ENCODE measurements around the gene CTDSPL2. TPM values are rescaled to one million over a fixed set of nuclear protein-coding genes. Genes with fewer than 3 reads are reported as not detected.

The CTDSPL2 gene
- total RNA-seq, 4 donors from 2014 or later: 47.4 to 72.4 (median 54.3) TPM

DNA sequence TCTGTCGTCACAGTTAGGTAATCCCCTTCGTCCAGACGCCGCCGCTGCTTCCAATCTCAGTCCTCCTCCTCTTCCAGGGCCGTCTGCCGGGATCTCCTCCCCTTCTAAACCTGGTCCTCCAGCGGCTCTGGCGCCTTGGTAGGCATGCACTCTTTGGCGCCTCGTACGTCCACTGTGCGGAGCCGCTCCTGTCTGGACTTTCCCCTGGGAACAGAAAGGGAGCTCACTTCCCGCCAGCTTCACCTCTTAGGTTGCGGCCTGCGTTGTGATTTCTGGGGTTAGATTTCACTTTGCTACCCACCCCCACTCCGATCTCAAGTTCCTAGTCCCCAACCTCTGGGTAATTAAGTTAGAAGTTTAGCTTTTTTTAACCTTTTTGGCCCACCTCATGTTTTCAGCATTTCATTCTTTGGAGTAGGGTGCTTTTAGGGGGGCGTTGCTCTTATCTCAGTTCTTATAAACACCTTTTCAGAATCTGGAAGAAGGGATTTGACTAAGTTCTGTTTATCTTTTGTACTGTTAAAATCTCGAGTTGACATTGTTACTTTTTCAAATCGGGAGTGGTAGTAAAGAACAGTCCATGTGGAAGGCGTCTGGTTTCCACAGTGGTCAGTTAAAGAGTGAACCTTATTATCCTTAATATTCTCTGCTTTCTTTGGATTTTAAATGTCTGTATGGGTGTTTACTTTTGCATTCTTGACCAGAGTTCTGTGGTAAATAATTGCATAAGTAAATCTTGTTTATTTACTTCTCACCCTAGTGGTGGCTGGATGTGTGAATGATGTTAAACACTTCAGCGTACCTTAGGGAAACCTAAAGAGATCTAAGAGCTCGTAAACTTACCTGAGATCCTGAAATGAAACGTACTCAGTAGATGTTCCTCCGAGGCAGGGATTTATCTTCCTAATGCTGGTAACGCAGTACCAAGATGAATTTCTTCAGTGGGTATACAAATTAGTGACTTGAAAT is 611 bp downstream of the CTDSPL2 start:
- TF ChIP-seq, protein P1, sequence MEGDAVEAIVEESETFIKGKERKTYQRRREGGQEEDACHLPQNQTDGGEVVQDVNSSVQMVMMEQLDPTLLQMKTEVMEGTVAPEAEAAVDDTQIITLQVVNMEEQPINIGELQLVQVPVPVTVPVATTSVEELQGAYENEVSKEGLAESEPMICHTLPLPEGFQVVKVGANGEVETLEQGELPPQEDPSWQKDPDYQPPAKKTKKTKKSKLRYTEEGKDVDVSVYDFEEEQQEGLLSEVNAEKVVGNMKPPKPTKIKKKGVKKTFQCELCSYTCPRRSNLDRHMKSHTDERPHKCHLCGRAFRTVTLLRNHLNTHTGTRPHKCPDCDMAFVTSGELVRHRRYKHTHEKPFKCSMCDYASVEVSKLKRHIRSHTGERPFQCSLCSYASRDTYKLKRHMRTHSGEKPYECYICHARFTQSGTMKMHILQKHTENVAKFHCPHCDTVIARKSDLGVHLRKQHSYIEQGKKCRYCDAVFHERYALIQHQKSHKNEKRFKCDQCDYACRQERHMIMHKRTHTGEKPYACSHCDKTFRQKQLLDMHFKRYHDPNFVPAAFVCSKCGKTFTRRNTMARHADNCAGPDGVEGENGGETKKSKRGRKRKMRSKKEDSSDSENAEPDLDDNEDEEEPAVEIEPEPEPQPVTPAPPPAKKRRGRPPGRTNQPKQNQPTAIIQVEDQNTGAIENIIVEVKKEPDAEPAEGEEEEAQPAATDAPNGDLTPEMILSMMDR (IDR thresholded peaks at IDR 0.05; ENCODE audit: low read depth): no peak

DNA sequence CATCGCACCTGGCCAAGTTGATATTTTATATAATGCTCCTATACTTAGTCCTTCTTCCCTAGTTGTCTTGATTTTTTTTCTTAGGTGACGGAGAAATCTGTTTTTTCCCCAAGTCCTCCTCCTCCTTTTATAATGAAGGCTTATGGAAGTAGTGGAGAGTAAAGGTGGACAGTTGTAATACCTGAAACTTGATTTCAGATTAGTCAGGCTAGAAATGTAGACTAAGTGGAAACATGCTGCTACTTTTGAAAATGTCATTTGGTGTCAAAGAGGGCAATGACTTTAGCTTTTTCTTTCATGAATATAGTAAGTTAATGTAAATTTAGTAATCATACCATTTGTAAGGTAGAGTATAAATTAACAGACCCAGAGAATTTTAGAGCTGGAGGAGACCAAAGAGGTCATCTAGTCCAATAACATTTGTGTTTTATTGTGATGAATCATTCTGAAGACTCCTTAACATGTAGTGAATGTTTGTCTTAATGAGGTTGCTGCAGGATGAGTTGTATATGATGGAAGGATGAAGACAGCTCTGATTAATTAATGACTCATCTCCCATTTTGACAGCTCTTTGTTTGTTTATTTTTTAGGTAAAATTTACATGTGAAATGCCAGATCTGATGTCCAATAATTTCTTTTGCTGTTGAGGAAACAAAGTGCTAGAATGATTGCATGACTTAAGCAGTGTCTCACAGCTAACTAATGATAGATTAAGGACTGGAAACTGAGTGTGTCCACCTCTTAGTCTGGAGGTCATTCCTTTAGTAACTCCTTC is 8.7 kb downstream of the CTDSPL2 start:
- TF ChIP-seq, protein P1 (IDR thresholded peaks at IDR 0.05; ENCODE audit: low read depth): no peak

DNA sequence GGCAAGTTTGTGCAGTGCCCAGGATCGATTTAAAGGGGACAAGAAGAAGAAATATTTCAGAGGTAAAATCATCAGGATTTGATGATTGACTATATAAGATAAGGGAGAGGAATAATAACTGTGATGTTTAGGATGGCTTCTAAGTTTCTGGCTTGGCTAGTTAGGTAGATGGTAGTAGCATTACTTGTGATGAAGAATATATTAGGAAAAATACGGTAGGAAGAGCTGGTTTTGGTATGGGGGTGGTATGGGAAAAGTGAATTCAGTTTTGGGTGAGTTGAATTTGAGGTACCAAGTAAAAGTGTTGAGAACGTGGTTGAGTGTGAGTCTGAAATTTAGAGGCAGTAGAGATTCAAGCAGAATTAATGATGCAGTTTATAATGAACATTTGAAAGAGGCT is 11.0 kb downstream of the CTDSPL2 start:
- TF ChIP-seq, protein P1 (IDR thresholded peaks at IDR 0.05; ENCODE audit: low read depth): no peak

DNA sequence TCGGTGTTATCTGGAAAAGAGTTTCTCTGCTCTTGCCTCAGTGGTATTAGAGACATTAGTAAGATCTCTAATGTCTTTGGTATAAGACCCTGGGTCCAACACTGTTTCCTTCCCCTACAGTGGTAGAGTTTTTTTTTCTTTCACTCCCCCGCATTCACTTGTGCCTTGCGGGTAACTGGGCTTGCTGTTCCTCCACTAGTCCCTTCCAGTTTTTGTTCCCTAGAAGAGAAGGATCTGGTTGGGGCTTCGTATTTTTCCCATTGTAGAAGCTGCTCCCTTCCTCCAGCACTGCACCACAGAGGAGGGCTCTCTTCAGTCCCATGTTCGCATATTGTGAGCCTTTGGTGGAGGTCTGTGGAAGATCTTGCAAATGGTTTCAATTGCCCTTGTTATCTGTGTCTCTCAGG is 13.7 kb downstream of the CTDSPL2 start:
- TF ChIP-seq, protein P1 (IDR thresholded peaks at IDR 0.05; ENCODE audit: low read depth): no peak

DNA sequence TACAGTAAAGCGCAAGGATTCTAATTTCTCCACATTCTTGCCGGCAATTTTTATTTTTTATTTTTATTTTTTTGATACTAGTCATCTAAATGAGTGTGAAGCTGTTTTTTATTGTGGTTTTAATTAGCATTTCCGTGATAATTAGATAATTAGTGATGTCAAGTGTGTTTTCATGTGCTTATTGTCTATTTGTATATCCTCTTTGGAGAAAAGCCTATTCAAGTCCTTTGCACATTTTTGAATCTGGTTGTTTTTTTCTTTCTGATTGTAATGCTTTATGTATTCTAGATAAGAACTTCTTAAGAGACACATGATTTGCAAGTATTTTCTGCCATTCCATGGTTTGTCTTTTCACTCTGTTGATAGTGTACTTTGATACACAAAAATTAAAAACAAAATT is 16.1 kb downstream of the CTDSPL2 start:
- TF ChIP-seq, protein P1 (IDR thresholded peaks at IDR 0.05; ENCODE audit: low read depth): no peak

DNA sequence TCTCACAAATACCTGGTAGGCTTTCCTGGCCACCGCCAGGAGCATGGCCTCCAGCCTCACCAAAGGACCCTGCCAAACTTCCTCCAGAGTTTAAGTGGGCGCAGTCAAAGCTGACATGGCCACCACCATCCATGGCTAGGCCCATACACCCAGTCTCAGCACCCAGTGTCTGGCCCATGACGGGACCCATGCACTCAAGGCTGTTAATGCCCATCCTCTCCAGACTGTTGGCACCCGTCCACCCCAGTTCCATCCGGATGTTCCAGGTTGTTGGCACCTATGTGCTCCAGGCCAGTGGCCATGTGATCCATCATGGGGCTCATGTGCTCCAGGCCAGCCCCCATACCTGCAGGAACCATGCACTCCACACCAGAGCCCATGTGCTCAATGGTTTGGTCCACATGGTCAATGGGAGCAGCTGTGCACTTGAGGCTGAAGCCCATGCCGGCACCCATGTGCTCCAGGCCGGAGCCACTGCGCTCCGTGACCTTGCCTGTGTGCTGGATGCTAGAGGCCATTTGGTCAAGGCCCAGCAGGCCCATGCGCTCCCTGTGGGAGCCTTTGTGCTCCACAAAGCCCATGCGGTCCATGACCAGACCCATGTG is 20.4 kb downstream of the CTDSPL2 start:
- TF ChIP-seq, protein P1 (IDR thresholded peaks at IDR 0.05; ENCODE audit: low read depth): no peak

DNA sequence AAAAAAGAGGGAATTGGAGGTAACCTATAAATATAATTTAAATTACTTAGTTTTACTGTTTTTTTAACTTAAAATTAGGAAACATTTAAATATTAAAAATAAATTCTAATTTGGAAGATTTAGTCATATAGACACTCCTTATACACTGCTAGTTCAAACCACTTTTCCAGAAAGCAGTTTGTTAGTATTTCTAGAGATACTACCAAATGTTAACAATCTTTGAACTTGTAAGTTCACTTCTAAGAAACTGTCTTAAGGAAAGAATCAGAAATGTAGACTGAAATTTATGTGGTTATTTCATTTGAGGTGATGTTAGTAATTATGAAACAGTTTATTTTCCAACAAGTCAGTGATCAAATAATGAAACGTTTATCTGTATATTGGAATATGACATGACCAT is 22.7 kb downstream of the CTDSPL2 start:
- TF ChIP-seq, protein P1 (IDR thresholded peaks at IDR 0.05; ENCODE audit: low read depth): no peak
